K562 (cell line): Measurements from ENCODE around the gene NPM1. TPM values are rescaled to one million over a fixed set of nuclear protein-coding genes. Genes with fewer than 3 reads are reported as not detected.
A peak's percentile ranks its signal among the peaks of the same experiment; 100 is the strongest.

Source experiments
- ATAC-seq: fragments of 200-7000 bp; cut with Tn5 transposase; 3 replicates; pipeline ENCODE4 v1.9.1; 2020; ENCODE audit warnings: moderate library complexity
- BruUV-seq: library from RNA; stranded (reverse); fragments of 400-500 nt; replicated peaks from 2 replicates; lab custom pipeline; 2021; lab: Mats Ljungman, UMichigan
- CTCF ChIA-PET: fragments of 300-600 bp; formaldehyde crosslinking; extraction: SDS; loops from one replicate; lab custom pipeline; 2021; ENCODE audit warnings: low intra/inter-chr PET ratio; lab: Yijun Ruan, JAX
- POLR2A ChIA-PET: fragments of 300-600, 350-650 bp; sonication (Branson Sonifier 250); formaldehyde crosslinking; extraction: SDS; loops from one replicate; lab custom pipeline; 2021; ENCODE audit warnings: antibody characterized with exemption, inconsistent platforms; lab: Yijun Ruan, JAX
- DNase-seq, 4 experiments: peaks; one replicate each; pipeline versions ENCODE4 v3.0.0 to v3.0.0-alpha.2; 2011 to 2018; ENCODE audit warnings: low spot score in 3 of 4, mixed read lengths in 3 of 4; ENCODE audit errors: extremely low read depth in 1 of 4
- FAIRE-seq: peaks from 2 replicates; lab custom pipeline; 2011; peaks lifted over from hg19 to GRCh38; lab: Jason Lieb, UNC
- H2AFZ ChIP-seq: 2 replicates; pipeline ENCODE4 v1.6.0; 2011; ENCODE audit warnings: low read depth, low read length, control low read depth, inconsistent platforms
- H3K27ac ChIP-seq: fragments of 200-600 bp; 3 replicates; pipeline ENCODE4 v1.8.0; 2011; ENCODE audit warnings: low read depth, mild to moderate bottlenecking, control low read depth, inconsistent platforms, low read length, moderate library complexity, mixed read lengths; ENCODE audit errors: extremely low read depth
- H3K27me3 ChIP-seq, 2 experiments: fragments of 300-600 bp in 1 of 2; 2 replicates in 1 of 2; 3 replicates in 1 of 2; pipeline versions ENCODE4 v1.6.0 to v1.8.0; 2011; ENCODE audit warnings: inconsistent platforms in 2 of 2, low read length in 2 of 2, mild to moderate bottlenecking in 1 of 2, mixed read lengths in 1 of 2, moderate library complexity in 1 of 2; ENCODE audit not compliant: control insufficient read depth in 2 of 2, insufficient read depth in 2 of 2
- H3K36me3 ChIP-seq: fragments of 300-600 bp; 3 replicates; pipeline ENCODE4 v1.8.0; 2011; ENCODE audit warnings: mild to moderate bottlenecking, low read length, inconsistent platforms; ENCODE audit not compliant: control insufficient read depth, insufficient read depth
- H3K4me1 ChIP-seq, 2 experiments: fragments of 200-600 bp in 1 of 2; replicated peaks in 1 of 2; 2 replicates in 1 of 2; 3 replicates in 1 of 2; pipeline versions ENCODE4 v1.5.1 to v1.8.0; 2011; ENCODE audit warnings: inconsistent platforms in 2 of 2, low read length in 2 of 2, mild to moderate bottlenecking in 1 of 2, mixed read lengths in 1 of 2, moderate library complexity in 1 of 2; ENCODE audit not compliant: control insufficient read depth in 2 of 2, insufficient read depth in 2 of 2
- H3K4me2 ChIP-seq: 2 replicates; pipeline ENCODE4 v1.6.1; 2011; ENCODE audit warnings: low read length, control low read depth, inconsistent platforms, mixed read lengths; ENCODE audit not compliant: insufficient read depth
- H3K4me3 ChIP-seq: fragments of 200-600 bp; sonication (generic), shearing (Covaris generic); 2 replicates; pipeline ENCODE4 v1.5.1; 2016; ENCODE audit warnings: control low read depth, inconsistent platforms
- H3K79me2 ChIP-seq: fragments of 200-600 bp; 3 replicates; pipeline ENCODE4 v1.8.0; 2011; ENCODE audit warnings: low read length, inconsistent platforms; ENCODE audit not compliant: control insufficient read depth, insufficient read depth
- H3K9ac ChIP-seq, 2 experiments: 2 replicates each; pipeline versions ENCODE4 v1.6.0 to v1.6.1; 2011; ENCODE audit warnings: low read depth in 2 of 2, low read length in 2 of 2, control low read depth in 1 of 2, inconsistent platforms in 1 of 2, mild to moderate bottlenecking in 1 of 2, mixed read lengths in 1 of 2; ENCODE audit not compliant: insufficient read depth in 1 of 2
- H3K9me1 ChIP-seq: one replicate; pipeline ENCODE4 v1.6.0; 2011; ENCODE audit warnings: inconsistent platforms, mild to moderate bottlenecking, low read length, moderate library complexity; ENCODE audit not compliant: control insufficient read depth, insufficient read depth
- H3K9me3 ChIP-seq: replicated peaks from 2 replicates; pipeline ENCODE4 v1.5.1; 2011; ENCODE audit warnings: low read depth, low read length, inconsistent platforms; ENCODE audit not compliant: control insufficient read depth, insufficient read depth
- H4K20me1 ChIP-seq: replicated peaks from 2 replicates; pipeline ENCODE4 v1.6.1; 2011; ENCODE audit warnings: low read length, inconsistent platforms, mixed read lengths; ENCODE audit not compliant: control insufficient read depth, insufficient read depth
- ILK ChIP-seq: fragments of 450-650 bp; IDR thresholded peaks from 2 replicates; pipeline ENCODE4 v1.6.1; 2016; ENCODE audit warnings: missing genetic modification characterization, low read depth, mild to moderate bottlenecking, missing compliant biosample characterization, moderate library complexity, borderline replicate concordance
- JUN ChIP-seq, 2 experiments: sonication (generic) in 1 of 2; formaldehyde crosslinking in 1 of 2; IDR thresholded peaks; 2 replicates each; pipeline versions ENCODE4 v1.6.1 to v1.8.0; 2012 to 2022; ENCODE audit warnings: borderline replicate concordance in 2 of 2, mild to moderate bottlenecking in 2 of 2, improper control_type of control experiment in 1 of 2, low read depth in 1 of 2, low read length in 1 of 2, missing genetic modification reagents in 1 of 2
- RBM34 ChIP-seq: fragments of 200-400 bp; formaldehyde crosslinking; IDR thresholded peaks from 2 replicates; pipeline ENCODE4 v1.6.1; 2018; ENCODE audit warnings: low read length, borderline replicate concordance; ENCODE audit not compliant: insufficient read depth
- SUPT5H ChIP-seq: fragments of 450-650 bp; IDR thresholded peaks from 2 replicates; pipeline ENCODE4 v1.6.1; 2016
- U2AF1 ChIP-seq: fragments of 200-400 bp; formaldehyde crosslinking; optimal IDR thresholded peaks from 2 replicates; pipeline ENCODE3; 2017; ENCODE audit warnings: mild to moderate bottlenecking, low read depth, low read length, moderate library complexity
- ZNF184 ChIP-seq: sonication (generic); formaldehyde crosslinking; IDR thresholded peaks from 2 replicates; pipeline ENCODE4 v1.5.0; 2020; ENCODE audit warnings: missing genetic modification reagents
- ZNF76 ChIP-seq: fragments of 250-450 bp; sonication (Bioruptor Pico); IDR thresholded peaks from 2 replicates; pipeline ENCODE4 v1.4.0; 2020; ENCODE audit warnings: mild to moderate bottlenecking, moderate library complexity, borderline replicate concordance
- ZNF766 ChIP-seq: fragments of 200-800 bp; sonication (Bioruptor generic); conservative IDR thresholded peaks from 2 replicates; pipeline ENCODE4 v1.6.1; 2016; ENCODE audit warnings: missing genetic modification characterization, missing compliant biosample characterization
- WGBS: fragments of 100-300 bp; shearing (Covaris generic); methylation state at CpG from one replicate; pipeline ENCODE4 v1.1.6; 2016; ENCODE audit warnings: low coverage, mixed read lengths; ENCODE audit not compliant: insufficient coverage; ENCODE audit errors: missing lambda C conversion rate; 5-methylcytosine and 5-hydroxymethylcytosine counted together
- in situ Hi-C: fragments of 300-500 bp; cut with MboI; formaldehyde crosslinking; loops from 4 replicates; pipeline ENCODE4 v1.15.0; 2018; ENCODE audit warnings: inconsistent platforms, mixed read lengths
- intact Hi-C: fragments of 100-400 bp; cut with micrococcal nuclease; formaldehyde crosslinking; loops from 2 replicates; pipeline ENCODE4 v1.14.2; 2022
- polyA plus RNA-seq, 8 experiments: library from polyadenylated mRNA; depleted of rRNA in 4 of 8; stranded (reverse) in 5 of 8; unstranded in 3 of 8; fragments of >200 nt; fragmentation: Nextera tagmentation in 2 of 8; fragmentation: Illumina TruSeq in 1 of 8; extraction: Ambion mirVana in 2 of 8; extraction: Trizol in 1 of 8; gene quantifications; 2 replicates each; pipeline versions ENCODE4 v1.2.1 to v1.2.3, GENCODE V29; 2011 to 2014; ENCODE audit warnings: inconsistent platforms in 1 of 8, missing spikeins in 1 of 8
- total RNA-seq, 7 experiments: library from RNA; depleted of rRNA in 6 of 7; stranded (reverse); fragments of >200 nt in 6 of 7; fragmentation: Illumina TruSeq in 2 of 7; extraction: Trizol in 2 of 7; gene quantifications; 2 replicates each; pipeline versions ENCODE4 v1.2.1 to v1.2.3, GENCODE V29; 2011 to 2021; ENCODE audit warnings: low replicate concordance in 1 of 7
- TF ChIP-seq, protein P1 (sequence below): fragments of 450-650 bp; IDR thresholded peaks from 2 replicates; pipeline ENCODE4 v1.7.0; 2016; ENCODE audit warnings: borderline replicate concordance
- TF ChIP-seq, protein P2 (sequence below): sonication (generic); formaldehyde crosslinking; IDR thresholded peaks from 2 replicates; pipeline ENCODE4 v1.8.1; 2023; ENCODE audit warnings: mild to moderate bottlenecking, missing genetic modification reagents
- TF ChIP-seq, protein P3 (sequence below): fragments of 150-350 bp; conservative IDR thresholded peaks from 2 replicates; pipeline ENCODE4 v1.6.1; 2014; ENCODE audit warnings: low read length
- TF ChIP-seq, protein P4 (sequence below): fragments of 450-650 bp; IDR thresholded peaks from 2 replicates; pipeline ENCODE4 v1.6.1; 2016; ENCODE audit warnings: low read depth, mild to moderate bottlenecking, moderate library complexity
- TF ChIP-seq, protein P5 (sequence below), 2 experiments: IDR thresholded peaks; 2 replicates each; pipeline ENCODE4 v1.6.1; 2012; ENCODE audit warnings: improper control_type of control experiment in 2 of 2, low read depth in 2 of 2, low read length in 2 of 2, borderline replicate concordance in 1 of 2

Gene NPM1
- total and polyA plus RNA-seq, 9 of the 15 experiments (the other 6 are each of a cell fraction or from before 2014, with no cell fraction given) = 2,438 to 6,909 (median 5,639) TPM

DNA sequence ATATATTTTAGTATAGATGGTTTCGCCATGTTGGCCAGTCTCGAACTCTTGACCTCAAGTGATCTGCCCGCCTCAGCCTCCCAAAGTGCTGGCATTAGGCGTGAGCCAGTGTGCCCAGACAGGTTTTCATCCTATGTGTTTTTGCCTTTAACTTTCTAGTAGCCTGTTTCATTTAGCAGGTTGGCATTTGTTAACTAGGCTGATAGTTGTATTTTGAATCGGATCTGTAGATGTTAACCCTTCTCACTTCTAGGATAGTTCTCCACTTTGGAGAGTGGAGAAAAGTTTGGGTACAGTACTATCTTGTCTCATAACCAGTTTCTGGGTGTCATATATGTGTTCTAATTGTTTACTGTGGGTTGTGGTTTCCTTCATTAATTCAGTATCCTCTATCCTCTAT is 24.5 kb downstream of the NPM1 start:
- POLR2A ChIA-PET = no interaction called here
- DNase-seq (no peak), FAIRE-seq (no peak), ATAC-seq (no peak)
- CTCF ChIA-PET = no interaction called here
- peaks cover 23% of the 10 kb centered on the region for H4K20me1 ChIP-seq
- H3K4me3 ChIP-seq = no peak overlapping the region
- H3K36me3 ChIP-seq = peaks cover 63% of the 10 kb centered on the region
- H3K4me2 ChIP-seq = no peak overlapping the region
- H3K4me1 ChIP-seq = peaks cover 0 to 13% of the 10 kb centered on the region in 2 experiments; a peak in 2 of 5 replicates
- H3K9me1 ChIP-seq = no peaks in the 10 kb centered on the region
- H3K9me3 ChIP-seq = no peaks in the 10 kb centered on the region
- 97% methylated on average over 5 of the region's 5 CpGs for WGBS
- in situ Hi-C loops (loop anchor here (10.0 kb wide), 1 partner anchor 623 kb away; no protein-coding TSS in a partner anchor), intact Hi-C loops (no loop called here)
- H2AFZ ChIP-seq = no peak overlapping the region
- no peak overlapping the region for H3K9ac ChIP-seq
- no TSS peak for BruUV-seq
- peaks cover 29% of the 10 kb centered on the region for H3K79me2 ChIP-seq
- H3K27ac ChIP-seq = no peak overlapping the region
- no peaks in the 10 kb centered on the region for H3K27me3 ChIP-seq
- TF ChIP-seq, protein P1, sequence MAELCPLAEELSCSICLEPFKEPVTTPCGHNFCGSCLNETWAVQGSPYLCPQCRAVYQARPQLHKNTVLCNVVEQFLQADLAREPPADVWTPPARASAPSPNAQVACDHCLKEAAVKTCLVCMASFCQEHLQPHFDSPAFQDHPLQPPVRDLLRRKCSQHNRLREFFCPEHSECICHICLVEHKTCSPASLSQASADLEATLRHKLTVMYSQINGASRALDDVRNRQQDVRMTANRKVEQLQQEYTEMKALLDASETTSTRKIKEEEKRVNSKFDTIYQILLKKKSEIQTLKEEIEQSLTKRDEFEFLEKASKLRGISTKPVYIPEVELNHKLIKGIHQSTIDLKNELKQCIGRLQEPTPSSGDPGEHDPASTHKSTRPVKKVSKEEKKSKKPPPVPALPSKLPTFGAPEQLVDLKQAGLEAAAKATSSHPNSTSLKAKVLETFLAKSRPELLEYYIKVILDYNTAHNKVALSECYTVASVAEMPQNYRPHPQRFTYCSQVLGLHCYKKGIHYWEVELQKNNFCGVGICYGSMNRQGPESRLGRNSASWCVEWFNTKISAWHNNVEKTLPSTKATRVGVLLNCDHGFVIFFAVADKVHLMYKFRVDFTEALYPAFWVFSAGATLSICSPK = no peak
- TF ChIP-seq, protein P2, sequence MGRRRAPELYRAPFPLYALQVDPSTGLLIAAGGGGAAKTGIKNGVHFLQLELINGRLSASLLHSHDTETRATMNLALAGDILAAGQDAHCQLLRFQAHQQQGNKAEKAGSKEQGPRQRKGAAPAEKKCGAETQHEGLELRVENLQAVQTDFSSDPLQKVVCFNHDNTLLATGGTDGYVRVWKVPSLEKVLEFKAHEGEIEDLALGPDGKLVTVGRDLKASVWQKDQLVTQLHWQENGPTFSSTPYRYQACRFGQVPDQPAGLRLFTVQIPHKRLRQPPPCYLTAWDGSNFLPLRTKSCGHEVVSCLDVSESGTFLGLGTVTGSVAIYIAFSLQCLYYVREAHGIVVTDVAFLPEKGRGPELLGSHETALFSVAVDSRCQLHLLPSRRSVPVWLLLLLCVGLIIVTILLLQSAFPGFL (CRISPR knock-in tag) = no peak
- TF ChIP-seq ZNF184 (no peak), ZNF766 (CRISPR knock-in tag) (no peak), ZNF76 (no peak), RBM34 (no peak), SUPT5H (peak; percentile 24; the same call in 1 of the 2 replicates), ILK (tag) (no peak), U2AF1 (no peak), JUN (IDR thresholded peaks at IDR 0.05; ENCODE audit: borderline replicate concordance, low read depth, low read length) (no peak), JUN (CRISPR knock-in tag; IDR thresholded peaks at IDR 0.05; ENCODE audit: borderline replicate concordance) (no peak)
- TF ChIP-seq, protein P3, sequence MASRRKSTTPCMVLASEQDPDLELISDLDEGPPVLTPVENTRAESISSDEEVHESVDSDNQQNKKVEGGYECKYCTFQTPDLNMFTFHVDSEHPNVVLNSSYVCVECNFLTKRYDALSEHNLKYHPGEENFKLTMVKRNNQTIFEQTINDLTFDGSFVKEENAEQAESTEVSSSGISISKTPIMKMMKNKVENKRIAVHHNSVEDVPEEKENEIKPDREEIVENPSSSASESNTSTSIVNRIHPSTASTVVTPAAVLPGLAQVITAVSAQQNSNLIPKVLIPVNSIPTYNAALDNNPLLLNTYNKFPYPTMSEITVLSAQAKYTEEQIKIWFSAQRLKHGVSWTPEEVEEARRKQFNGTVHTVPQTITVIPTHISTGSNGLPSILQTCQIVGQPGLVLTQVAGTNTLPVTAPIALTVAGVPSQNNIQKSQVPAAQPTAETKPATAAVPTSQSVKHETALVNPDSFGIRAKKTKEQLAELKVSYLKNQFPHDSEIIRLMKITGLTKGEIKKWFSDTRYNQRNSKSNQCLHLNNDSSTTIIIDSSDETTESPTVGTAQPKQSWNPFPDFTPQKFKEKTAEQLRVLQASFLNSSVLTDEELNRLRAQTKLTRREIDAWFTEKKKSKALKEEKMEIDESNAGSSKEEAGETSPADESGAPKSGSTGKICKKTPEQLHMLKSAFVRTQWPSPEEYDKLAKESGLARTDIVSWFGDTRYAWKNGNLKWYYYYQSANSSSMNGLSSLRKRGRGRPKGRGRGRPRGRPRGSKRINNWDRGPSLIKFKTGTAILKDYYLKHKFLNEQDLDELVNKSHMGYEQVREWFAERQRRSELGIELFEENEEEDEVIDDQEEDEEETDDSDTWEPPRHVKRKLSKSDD = no peak
- TF ChIP-seq, protein P4, sequence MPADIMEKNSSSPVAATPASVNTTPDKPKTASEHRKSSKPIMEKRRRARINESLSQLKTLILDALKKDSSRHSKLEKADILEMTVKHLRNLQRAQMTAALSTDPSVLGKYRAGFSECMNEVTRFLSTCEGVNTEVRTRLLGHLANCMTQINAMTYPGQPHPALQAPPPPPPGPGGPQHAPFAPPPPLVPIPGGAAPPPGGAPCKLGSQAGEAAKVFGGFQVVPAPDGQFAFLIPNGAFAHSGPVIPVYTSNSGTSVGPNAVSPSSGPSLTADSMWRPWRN = no peak
- TF ChIP-seq, protein P5, sequence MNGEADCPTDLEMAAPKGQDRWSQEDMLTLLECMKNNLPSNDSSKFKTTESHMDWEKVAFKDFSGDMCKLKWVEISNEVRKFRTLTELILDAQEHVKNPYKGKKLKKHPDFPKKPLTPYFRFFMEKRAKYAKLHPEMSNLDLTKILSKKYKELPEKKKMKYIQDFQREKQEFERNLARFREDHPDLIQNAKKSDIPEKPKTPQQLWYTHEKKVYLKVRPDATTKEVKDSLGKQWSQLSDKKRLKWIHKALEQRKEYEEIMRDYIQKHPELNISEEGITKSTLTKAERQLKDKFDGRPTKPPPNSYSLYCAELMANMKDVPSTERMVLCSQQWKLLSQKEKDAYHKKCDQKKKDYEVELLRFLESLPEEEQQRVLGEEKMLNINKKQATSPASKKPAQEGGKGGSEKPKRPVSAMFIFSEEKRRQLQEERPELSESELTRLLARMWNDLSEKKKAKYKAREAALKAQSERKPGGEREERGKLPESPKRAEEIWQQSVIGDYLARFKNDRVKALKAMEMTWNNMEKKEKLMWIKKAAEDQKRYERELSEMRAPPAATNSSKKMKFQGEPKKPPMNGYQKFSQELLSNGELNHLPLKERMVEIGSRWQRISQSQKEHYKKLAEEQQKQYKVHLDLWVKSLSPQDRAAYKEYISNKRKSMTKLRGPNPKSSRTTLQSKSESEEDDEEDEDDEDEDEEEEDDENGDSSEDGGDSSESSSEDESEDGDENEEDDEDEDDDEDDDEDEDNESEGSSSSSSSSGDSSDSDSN (IDR thresholded peaks at IDR 0.05; ENCODE audit: borderline replicate concordance in 1 of 2, low read depth in 2 of 2, low read length in 2 of 2) = no peak
